Measurements from ENCODE around the gene ITPR1. TPM values are rescaled to one million over a fixed set of nuclear protein-coding genes. Genes with fewer than 3 reads are reported as not detected.
"Not testable (repeated sequence)": the region's sequence is repeated elsewhere in the genome, so short reads cannot be mapped to it uniquely, and the experiment has no call there.

Gene ITPR1
- polyA plus RNA-seq, 6 donors from 2014 or later = 54.8 to 110 (median 87.3) TPM

DNA sequence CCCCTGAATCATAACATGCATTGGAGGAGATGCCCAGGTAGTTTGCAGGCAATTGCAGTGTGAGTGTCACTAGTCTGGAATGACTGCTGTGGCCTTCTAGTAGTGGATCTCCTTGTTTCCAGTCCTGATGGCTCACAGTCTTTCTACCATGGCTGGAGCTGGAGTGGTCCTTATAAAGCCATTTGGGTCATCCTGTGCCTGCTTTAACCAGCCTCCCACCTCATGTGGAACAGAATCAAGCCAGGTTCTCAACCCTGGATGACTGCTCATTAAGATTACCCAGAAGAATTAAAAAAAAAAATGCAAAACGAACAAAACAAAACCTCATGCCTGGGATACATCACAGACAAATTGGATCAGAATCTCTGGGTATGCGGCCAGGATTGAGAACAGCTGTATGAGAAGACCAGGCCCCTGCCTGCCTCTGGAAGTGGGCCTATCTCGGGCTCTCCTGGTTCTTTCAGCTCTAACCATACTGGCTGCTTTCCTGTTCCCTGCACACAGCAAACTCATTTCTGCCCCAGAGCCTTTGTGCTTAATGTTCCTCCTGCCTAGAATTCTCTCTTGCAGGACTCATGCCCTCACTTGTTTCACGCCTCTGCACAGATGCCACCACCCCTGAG, 96.4 kb downstream of the ITPR1 start:
- DNase-seq = no peak
- peaks cover 0 to 4% (median 0%) of the 10 kb centered on the region in 7 donors for H3K9me3 Mint-ChIP-seq
- no peaks in the 10 kb centered on the region for H3K27me3 Mint-ChIP-seq
- peak overlapping the region in 5 of 8 donors; percentile 14 to 75 (median 30) for H3K4me3 Mint-ChIP-seq
- H3K36me3 Mint-ChIP-seq = peaks cover 12 to 22% of the 10 kb centered on the region in 2 donors
- H3K4me1 Mint-ChIP-seq = peaks cover 85 to 95% (median 91%) of the 10 kb centered on the region in 3 donors
- H3K27ac Mint-ChIP-seq = peak overlapping the region in 5 of 6 donors; percentile 14 to 77 (median 47)
- ATAC-seq (ENCODE audit: low read depth in 2 of 2) = no peak

DNA sequence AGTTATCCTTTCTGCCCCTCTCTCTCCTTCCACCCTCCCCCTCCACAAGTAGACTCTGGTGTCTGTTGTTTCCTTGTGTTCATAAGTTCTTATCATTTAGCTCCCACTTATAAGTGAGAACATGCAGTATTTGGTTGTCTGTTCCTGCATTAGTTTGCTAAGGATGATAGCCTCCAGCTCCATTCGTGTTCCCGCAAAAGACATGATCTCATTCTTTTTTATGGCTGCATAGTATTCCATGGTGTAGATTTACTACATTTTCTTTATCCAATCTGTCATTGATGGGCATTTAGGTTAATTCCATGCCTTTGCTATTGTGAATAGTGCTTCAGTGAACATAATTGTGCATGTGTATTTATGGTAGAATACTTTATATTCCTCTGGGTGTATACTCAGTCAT, 97.7 kb downstream of the ITPR1 start:
- peaks cover 87 to 97% (median 95%) of the 10 kb centered on the region in 3 donors for H3K4me1 Mint-ChIP-seq
- not testable (repeated sequence) for H3K9me3 Mint-ChIP-seq; H3K27me3 Mint-ChIP-seq; DNase-seq; H3K27ac Mint-ChIP-seq; ATAC-seq (ENCODE audit: low read depth in 2 of 2)
- H3K4me3 Mint-ChIP-seq = peak overlapping the region in 1 of 8 donors; percentile 21
- H3K36me3 Mint-ChIP-seq = peaks cover 12 to 22% of the 10 kb centered on the region in 2 donors

DNA sequence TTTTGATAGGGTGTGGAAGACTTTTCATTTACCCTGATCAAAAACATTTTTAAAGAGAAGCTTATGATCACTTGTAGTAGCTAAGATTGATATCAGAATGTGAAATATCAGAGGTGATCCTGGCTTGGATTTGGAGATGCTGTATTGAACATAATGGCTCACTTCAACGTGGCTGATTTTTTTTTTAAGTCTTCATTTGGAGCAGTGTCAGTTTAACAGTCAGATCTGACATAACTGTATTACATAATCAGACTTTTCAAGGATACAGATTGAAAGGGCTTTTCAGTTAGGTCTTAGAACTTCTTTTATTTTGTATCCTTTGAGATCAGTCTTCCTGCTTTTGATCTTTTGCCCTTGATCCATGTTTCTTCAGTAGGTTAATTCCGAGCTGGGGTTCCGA, 98.5 kb downstream of the ITPR1 start:
- H3K4me1 Mint-ChIP-seq = peaks cover 89 to 94% (median 91%) of the 10 kb centered on the region in 3 donors
- ATAC-seq (ENCODE audit: low read depth in 2 of 2) = no peak
- H3K27ac Mint-ChIP-seq = no peak overlapping the region
- peaks cover 0 to 4% (median 0%) of the 10 kb centered on the region in 7 donors for H3K9me3 Mint-ChIP-seq
- no peak overlapping the region for H3K4me3 Mint-ChIP-seq
- peaks cover 12 to 22% of the 10 kb centered on the region in 2 donors for H3K36me3 Mint-ChIP-seq
- no peaks in the 10 kb centered on the region for H3K27me3 Mint-ChIP-seq
- no peak for DNase-seq

DNA sequence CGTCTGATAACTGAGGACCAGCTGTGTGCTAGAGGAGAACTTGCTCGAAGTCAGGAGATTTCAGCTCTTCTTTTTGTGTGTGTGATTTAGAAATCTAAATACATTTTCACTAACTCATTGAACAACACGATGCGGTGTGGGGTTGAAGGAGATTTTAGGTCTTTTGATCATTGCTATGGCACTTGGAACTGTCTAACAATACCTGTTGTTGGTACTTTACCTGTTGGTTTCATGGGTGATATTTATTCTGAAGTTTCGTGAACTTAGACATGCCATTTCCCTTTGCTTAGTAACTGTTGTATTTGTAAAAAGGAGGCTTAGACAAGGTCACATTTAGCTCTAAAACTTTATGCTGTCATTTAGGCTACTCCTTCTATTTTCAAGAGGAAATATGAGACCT, 99.9 kb downstream of the ITPR1 start:
- peaks cover 87 to 92% (median 91%) of the 10 kb centered on the region in 3 donors for H3K4me1 Mint-ChIP-seq
- DNase-seq (no peak), ATAC-seq (ENCODE audit: low read depth in 2 of 2) (no peak)
- peak overlapping the region in 1 of 6 donors; percentile 49 for H3K27ac Mint-ChIP-seq
- no peak overlapping the region for H3K4me3 Mint-ChIP-seq
- H3K27me3 Mint-ChIP-seq = no peaks in the 10 kb centered on the region
- H3K36me3 Mint-ChIP-seq = peaks cover 12 to 22% of the 10 kb centered on the region in 2 donors
- peaks cover 0 to 4% (median 0%) of the 10 kb centered on the region in 7 donors for H3K9me3 Mint-ChIP-seq

DNA sequence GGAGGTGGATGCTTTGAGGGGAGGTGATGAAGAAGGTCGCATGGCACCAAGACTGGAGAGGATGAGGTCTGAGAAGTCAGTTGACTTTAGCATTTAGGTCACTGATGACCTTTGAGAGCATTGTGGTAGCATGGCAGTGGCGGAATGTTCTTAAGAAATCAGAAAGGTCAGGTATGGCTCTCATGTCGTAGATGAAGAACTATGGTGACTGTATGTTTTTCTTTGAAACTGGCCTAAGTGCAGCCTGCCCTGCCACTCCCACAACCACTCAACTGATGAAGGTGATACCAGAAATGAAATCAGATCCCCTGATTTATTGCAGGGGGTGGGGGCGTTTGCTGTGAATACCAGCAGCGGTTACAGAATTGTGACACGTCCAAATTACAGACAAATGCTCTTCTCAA, 102.6 kb downstream of the ITPR1 start:
- DNase-seq = no peak
- H3K4me3 Mint-ChIP-seq = peak overlapping the region in 1 of 8 donors; percentile 33
- H3K27me3 Mint-ChIP-seq = no peaks in the 10 kb centered on the region
- H3K4me1 Mint-ChIP-seq = peaks cover 86 to 94% (median 93%) of the 10 kb centered on the region in 3 donors
- H3K9me3 Mint-ChIP-seq = peaks cover 0 to 3% (median 0%) of the 10 kb centered on the region in 7 donors
- no peak for ATAC-seq (ENCODE audit: low read depth in 2 of 2)
- H3K27ac Mint-ChIP-seq = peak overlapping the region in 3 of 6 donors; percentile 1 to 28 (median 27)
- H3K36me3 Mint-ChIP-seq = peaks cover 16 to 19% of the 10 kb centered on the region in 2 donors

DNA sequence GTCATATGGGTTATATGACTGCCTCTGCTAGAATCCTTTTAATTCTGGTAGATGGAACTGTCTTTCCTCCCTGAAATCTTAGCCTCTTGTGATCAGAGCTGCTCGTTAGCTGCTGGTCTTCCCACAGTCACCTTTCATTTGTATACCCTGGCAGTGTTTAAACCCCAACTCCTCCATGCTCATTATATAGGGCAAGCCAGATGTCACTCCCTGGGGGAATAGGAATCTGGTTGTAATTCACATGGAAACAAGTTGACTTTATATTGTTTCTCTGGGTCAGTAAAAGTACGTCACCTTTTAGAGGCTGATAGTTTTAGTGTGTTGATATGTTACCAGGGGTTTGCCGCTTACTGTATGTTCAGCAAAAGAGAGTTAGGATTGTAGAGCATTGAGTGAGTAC, 103.5 kb downstream of the ITPR1 start:
- peaks cover 81 to 94% (median 89%) of the 10 kb centered on the region in 3 donors for H3K4me1 Mint-ChIP-seq
- ATAC-seq (ENCODE audit: low read depth in 2 of 2) (no peak), DNase-seq (no peak)
- no peaks in the 10 kb centered on the region for H3K27me3 Mint-ChIP-seq
- H3K9me3 Mint-ChIP-seq = peaks cover 0 to 2% (median 0%) of the 10 kb centered on the region in 7 donors
- H3K36me3 Mint-ChIP-seq = peaks cover 8 to 12% of the 10 kb centered on the region in 2 donors
- H3K4me3 Mint-ChIP-seq = peak overlapping the region in 2 of 8 donors; percentile 2 to 21
- H3K27ac Mint-ChIP-seq = peak overlapping the region in 5 of 6 donors; percentile 6 to 75 (median 58)

DNA sequence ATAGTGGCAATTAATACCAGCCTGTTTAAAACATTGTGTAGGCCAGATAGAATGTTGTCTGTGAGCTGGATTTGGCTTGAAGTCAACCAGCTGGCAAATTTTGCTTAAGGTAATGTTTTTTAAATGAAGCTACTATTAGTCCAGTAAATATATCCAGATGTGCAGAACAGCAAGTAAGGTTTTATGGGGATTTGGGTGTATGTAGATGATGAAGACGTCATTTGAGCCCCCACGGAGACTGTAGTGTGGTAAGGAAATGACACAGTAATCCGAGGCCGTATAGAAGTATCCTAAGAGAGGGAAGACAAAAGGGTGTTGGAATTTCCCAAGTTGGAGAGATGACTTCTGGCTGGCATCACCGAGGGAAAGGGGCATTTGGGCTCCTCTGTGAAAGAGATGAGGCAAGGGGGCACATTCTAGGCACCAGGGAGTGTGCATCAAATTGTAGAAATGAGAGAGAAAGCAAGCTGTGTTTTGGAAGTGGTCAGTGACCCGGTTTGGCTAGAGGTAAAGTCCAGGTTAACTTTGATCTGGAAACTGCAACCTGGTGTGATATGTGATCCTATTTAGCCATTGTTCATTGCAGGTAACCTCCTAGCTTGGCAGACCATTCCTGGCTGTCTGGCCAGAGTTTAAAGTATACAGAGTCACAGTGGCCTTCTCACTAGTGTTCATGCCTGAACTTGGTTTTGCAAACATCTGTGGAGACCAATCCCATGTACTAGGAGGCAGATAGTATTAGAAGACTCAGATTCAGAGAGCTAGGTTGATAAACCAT, 104.2 kb downstream of the ITPR1 start:
- no peaks in the 10 kb centered on the region for H3K27me3 Mint-ChIP-seq
- H3K4me3 Mint-ChIP-seq = peak overlapping the region in 4 of 8 donors; percentile 2 to 50 (median 24)
- peaks cover 8 to 11% of the 10 kb centered on the region in 2 donors for H3K36me3 Mint-ChIP-seq
- no peak for DNase-seq
- no peak for ATAC-seq (ENCODE audit: low read depth in 2 of 2)
- peak overlapping the region in 3 of 6 donors; percentile 6 to 92 (median 59) for H3K27ac Mint-ChIP-seq
- H3K9me3 Mint-ChIP-seq = peaks cover 0 to 2% (median 0%) of the 10 kb centered on the region in 7 donors
- H3K4me1 Mint-ChIP-seq = peaks cover 79 to 91% (median 90%) of the 10 kb centered on the region in 3 donors

DNA sequence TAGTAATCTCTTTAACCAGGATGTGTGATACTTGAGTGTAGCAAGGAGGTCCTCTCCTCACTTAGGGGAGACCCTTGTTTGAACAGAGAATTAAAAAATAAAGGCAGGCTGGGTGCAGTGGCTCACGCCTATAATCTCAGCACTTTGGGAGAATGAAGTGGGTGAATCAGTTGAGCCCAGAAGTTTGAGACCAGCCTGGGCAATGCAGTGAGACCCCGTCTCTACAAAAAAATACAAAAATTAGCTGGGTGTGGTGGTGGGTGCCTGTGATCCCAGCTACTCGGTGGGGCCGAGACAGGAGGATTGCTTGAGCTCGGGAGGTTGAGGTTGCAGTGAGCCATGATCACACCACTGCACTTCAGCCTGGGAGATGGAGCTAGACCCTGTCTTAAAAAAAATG, 105.1 kb downstream of the ITPR1 start:
- not testable (repeated sequence) for DNase-seq; H3K27me3 Mint-ChIP-seq; H3K9me3 Mint-ChIP-seq; ATAC-seq (ENCODE audit: low read depth in 2 of 2)
- H3K36me3 Mint-ChIP-seq = peaks cover 8 to 11% of the 10 kb centered on the region in 2 donors
- peak overlapping the region in 3 of 6 donors; percentile 15 to 92 (median 28) for H3K27ac Mint-ChIP-seq
- H3K4me3 Mint-ChIP-seq = peak overlapping the region in 1 of 8 donors; percentile 4
- peaks cover 78 to 91% (median 88%) of the 10 kb centered on the region in 3 donors for H3K4me1 Mint-ChIP-seq

DNA sequence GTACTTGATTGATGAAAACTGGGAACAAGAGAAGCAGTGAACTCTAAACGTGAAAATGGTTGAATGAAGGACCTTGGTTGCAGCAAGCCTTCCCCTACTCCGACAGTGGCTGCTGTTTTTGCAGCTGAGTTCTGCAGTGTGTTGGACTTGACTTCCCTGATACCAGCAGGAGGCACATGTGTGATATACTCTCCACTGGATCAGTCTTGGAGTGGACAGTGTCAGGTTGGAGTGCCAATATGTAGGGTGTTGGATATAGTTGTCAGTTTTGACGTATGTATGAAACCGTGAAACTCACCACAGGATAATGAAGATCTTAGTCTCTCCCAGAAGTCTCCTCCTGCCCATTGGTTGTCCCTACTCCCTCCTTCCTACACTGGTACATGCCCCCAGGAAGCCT, 106.5 kb downstream of the ITPR1 start:
- Mint-ChIP-seq H3K36me3 (peaks cover 8 to 11% of the 10 kb centered on the region in 2 donors), H3K9me3 (peaks cover 0 to 2% (median 0%) of the 10 kb centered on the region in 7 donors), H3K27ac (peak overlapping the region in 2 of 6 donors; percentile 35 to 38), H3K4me3 (peak overlapping the region in 2 of 8 donors; percentile 20 to 65), H3K27me3 (no peaks in the 10 kb centered on the region), H3K4me1 (peaks cover 74 to 90% (median 90%) of the 10 kb centered on the region in 3 donors)
- DNase-seq (no peak), ATAC-seq (ENCODE audit: low read depth in 2 of 2) (no peak)

DNA sequence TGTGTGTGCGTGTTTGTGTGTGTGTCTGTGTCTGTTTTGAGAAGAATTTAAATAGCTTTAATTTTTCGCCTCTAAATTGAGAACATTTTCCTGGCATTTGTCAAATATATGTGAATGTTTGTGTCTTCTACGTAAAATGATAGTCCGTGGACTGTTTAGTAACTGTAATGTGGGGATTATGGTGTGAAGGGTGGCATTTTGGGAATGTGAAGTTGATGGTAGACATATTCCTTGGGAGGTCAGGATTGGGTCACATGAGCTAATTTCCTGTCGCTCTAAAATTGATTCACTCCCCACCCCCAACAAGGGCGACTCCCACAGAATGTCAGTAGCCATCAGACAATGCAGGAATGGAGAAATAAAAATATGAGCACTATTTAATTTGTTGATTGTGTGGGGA, 107.3 kb downstream of the ITPR1 start:
- Mint-ChIP-seq H3K27me3 (no peaks in the 10 kb centered on the region), H3K36me3 (peaks cover 8 to 11% of the 10 kb centered on the region in 2 donors), H3K9me3 (peaks cover 0 to 2% (median 0%) of the 10 kb centered on the region in 7 donors), H3K27ac (peak overlapping the region in 4 of 6 donors; percentile 3 to 68 (median 48)), H3K4me3 (peak overlapping the region in 4 of 8 donors; percentile 9 to 66 (median 56)), H3K4me1 (peaks cover 71 to 86% (median 86%) of the 10 kb centered on the region in 3 donors)
- ATAC-seq (ENCODE audit: low read depth in 2 of 2) (no peak), DNase-seq (no peak)

DNA sequence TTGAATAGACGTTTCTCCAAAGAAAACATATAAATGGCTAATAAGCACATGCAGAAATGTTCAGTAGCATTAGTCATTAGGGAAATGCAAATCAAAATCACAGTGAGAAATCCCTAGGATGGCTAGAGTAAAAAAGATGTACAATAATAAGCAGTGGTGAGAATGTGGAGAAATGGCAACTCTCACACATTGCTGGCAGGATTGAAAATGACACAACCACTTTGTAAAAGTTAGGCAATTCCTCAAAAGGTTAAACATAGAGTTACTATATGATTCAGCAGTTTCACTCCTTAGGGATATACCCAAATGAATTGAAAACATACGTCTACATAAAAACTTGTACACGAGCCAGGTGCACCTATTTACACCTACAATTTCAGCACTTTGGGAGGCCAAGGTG, 108.7 kb downstream of the ITPR1 start:
- peak overlapping the region in 1 of 8 donors; percentile 27 for H3K4me3 Mint-ChIP-seq
- H3K4me1 Mint-ChIP-seq = peaks cover 72 to 90% (median 90%) of the 10 kb centered on the region in 3 donors
- peaks cover 0 to 2% (median 0%) of the 10 kb centered on the region in 7 donors for H3K9me3 Mint-ChIP-seq
- ATAC-seq (ENCODE audit: low read depth in 2 of 2) = no peak
- no peak overlapping the region for H3K27ac Mint-ChIP-seq
- H3K36me3 Mint-ChIP-seq = peaks cover 8 to 15% of the 10 kb centered on the region in 2 donors
- DNase-seq = no peak
- no peaks in the 10 kb centered on the region for H3K27me3 Mint-ChIP-seq

DNA sequence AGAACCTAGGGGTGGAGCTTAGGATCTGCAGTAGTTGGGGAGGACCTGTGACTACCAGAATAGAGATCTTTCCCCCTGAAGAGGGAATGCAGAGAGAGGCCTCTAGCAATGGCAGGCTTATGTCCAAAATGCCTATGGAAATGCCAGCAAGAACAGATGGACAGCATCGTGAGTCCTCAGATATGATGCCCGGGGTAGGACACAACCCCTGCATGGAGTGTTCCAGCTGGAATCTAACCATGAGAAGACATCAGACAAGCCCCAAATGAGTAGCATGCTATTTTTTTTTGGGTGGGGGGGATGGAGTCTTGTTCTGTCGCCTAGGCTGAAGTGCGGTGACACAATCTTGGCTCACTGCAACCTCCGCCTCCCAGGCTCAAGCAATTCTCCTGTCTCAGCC, 111.5 kb downstream of the ITPR1 start:
- Mint-ChIP-seq H3K4me1 (peaks cover 67 to 82% (median 81%) of the 10 kb centered on the region in 3 donors), H3K4me3 (no peak overlapping the region), H3K27ac (peak overlapping the region in 3 of 6 donors; percentile 12 to 85 (median 29)), H3K36me3 (peaks cover 15% of the 10 kb centered on the region in 2 donors), H3K27me3 (no peaks in the 10 kb centered on the region), H3K9me3 (peaks cover 0 to 2% (median 0%) of the 10 kb centered on the region in 7 donors)
- ATAC-seq (ENCODE audit: low read depth in 2 of 2) = no peak
- DNase-seq = no peak

DNA sequence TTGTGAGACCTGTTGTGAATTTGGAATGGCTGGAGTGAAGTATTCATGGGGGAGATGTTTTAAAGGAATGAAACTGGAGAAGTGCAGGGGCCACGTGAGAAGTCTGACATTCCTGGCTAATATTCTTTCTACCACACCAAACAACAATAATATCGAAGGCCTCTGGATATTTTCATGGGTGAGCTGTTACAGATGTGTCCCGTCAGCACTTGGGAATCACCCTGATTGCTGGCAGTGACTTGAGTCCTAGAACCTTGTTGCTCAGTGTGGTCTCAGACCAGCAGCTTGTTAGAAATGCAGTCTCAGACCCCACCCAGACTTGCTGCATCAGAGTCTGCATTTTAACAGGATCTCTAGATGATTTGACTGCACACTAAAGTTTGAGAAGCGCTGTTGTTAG, 113.8 kb downstream of the ITPR1 start:
- H3K4me1 Mint-ChIP-seq = peaks cover 55 to 73% (median 67%) of the 10 kb centered on the region in 3 donors

More for the DNA sequence above, 113.8 kb downstream of the ITPR1 start:
- no peaks in the 10 kb centered on the region for H3K27me3 Mint-ChIP-seq
- H3K9me3 Mint-ChIP-seq = peaks cover 0 to 1% (median 0%) of the 10 kb centered on the region in 7 donors
- peak overlapping the region in 1 of 8 donors; percentile 5 for H3K4me3 Mint-ChIP-seq
- peak overlapping the region in 3 of 6 donors; percentile 5 to 75 (median 51) for H3K27ac Mint-ChIP-seq
- DNase-seq = no peak
- H3K36me3 Mint-ChIP-seq = peaks cover 5 to 14% of the 10 kb centered on the region in 2 donors
- no peak for ATAC-seq (ENCODE audit: low read depth in 2 of 2)

All from naive B cell (primary cell).